ENCODE results near the gene GBE1.

The GBE1 gene

GRCh38 chr3:81462921-81463320, 298.5 kb downstream of the GBE1 start:
- no peak for DNase-seq

- DNase-seq = no peak
These were observed 301.7 kb downstream of the GBE1 start for GRCh38 chr3:81459733-81460132.

- no peak for DNase-seq
These were observed 309.0 kb downstream of the GBE1 start for GRCh38 chr3:81452418-81452817.

- no peak for DNase-seq
These were observed 309.8 kb downstream of the GBE1 start for GRCh38 chr3:81451611-81452010.

- DNase-seq = no peak
These were observed 310.3 kb downstream of the GBE1 start for GRCh38 chr3:81451140-81451539.

- DNase-seq = no peak
These were observed 314.6 kb downstream of the GBE1 start for GRCh38 chr3:81446806-81447205.

GRCh38 chr3:81445712-81446111, 315.7 kb downstream of the GBE1 start:
- no peak for DNase-seq

GRCh38 chr3:81444817-81445460, 316.5 kb downstream of the GBE1 start:
- no peak for DNase-seq

GRCh38 chr3:81443958-81444357, 317.5 kb downstream of the GBE1 start:
- no peak for DNase-seq

- no peak for DNase-seq
These were observed 318.0 kb downstream of the GBE1 start for GRCh38 chr3:81443457-81443782.

GRCh38 chr3:81442758-81443456, 318.5 kb downstream of the GBE1 start:
- no peak for DNase-seq

GRCh38 chr3:81440661-81441060, 320.8 kb downstream of the GBE1 start:
- no peak for DNase-seq

All from activated gamma-delta T cell (primary cell).